ENCODE measurements around the gene LONP1.
"Not testable (repeated sequence)": the region's sequence is repeated elsewhere in the genome, so short reads cannot be mapped to it uniquely, and the experiment has no call there.

The LONP1 gene

DNA sequence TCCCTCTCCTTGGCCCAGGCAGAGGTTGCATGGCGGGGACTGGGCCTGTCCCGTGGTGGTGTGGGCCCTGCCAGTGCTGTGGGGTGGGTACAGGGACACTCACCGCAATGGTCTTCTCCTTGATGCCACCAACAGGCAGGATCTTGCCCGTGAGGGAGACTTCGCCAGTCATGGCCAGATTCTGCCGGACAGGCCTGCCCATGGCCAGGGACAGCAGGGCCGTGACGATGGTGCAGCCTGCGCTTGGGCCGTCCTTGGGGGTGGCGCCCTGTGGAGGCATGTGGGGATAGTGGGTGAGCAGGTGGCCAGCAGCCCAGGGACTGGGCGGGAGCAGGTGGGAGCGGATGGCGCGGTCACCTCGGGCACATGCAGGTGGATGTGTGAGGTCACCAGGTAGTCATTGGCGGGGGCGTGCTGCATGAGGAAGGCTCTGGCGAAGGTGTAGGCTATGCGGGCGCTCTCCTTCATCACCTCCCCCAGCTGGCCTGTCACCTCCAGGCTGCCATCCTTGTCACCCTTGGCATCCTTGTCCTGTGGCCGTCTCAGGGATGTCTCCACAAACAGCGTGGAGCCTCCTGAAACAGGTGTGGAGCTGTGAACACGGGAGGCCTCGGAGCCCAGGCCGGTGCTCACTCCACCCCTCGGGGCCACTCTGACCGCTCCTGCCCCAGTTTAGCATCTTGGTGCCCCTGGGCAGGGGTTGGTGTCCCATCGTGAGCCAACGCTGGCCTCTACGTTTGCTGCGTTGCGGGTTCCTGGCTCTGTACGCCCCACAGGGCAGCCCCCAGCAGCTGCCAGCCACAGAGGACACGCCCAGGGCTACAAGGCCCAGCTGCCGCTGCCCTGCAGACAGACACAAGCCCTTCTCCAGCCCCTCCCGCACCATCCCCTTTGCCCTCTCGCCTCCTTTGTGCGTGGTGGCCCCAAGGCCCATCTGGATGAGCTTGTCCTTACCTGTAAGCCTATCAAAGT is 26.5 kb downstream of the LONP1 start:
- no peak for DNase-seq

DNA sequence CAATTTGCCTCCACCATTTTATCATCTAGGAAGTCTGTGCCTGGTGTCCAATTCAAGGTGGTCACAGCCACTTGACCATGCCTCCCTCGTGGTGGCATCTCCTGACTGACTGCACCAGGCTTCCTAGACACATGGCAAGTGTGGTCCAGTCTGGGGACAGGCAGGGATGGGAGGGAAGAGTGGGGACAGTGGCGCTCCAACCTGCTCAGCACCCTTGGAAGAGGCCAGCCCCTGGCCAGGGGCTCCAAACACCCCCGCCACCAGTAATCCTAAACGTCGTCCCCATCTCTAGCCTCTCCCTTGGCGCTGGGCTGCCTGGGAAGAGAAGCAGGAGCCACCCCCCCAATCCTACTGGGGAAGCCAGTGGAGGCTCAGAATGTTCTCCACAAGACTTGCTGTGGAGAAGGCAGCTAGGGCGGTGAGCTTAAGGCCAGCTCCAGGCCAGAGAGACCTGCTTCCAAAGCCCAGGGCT is 27.2 kb downstream of the LONP1 start:
- DNase-seq: no peak

DNA sequence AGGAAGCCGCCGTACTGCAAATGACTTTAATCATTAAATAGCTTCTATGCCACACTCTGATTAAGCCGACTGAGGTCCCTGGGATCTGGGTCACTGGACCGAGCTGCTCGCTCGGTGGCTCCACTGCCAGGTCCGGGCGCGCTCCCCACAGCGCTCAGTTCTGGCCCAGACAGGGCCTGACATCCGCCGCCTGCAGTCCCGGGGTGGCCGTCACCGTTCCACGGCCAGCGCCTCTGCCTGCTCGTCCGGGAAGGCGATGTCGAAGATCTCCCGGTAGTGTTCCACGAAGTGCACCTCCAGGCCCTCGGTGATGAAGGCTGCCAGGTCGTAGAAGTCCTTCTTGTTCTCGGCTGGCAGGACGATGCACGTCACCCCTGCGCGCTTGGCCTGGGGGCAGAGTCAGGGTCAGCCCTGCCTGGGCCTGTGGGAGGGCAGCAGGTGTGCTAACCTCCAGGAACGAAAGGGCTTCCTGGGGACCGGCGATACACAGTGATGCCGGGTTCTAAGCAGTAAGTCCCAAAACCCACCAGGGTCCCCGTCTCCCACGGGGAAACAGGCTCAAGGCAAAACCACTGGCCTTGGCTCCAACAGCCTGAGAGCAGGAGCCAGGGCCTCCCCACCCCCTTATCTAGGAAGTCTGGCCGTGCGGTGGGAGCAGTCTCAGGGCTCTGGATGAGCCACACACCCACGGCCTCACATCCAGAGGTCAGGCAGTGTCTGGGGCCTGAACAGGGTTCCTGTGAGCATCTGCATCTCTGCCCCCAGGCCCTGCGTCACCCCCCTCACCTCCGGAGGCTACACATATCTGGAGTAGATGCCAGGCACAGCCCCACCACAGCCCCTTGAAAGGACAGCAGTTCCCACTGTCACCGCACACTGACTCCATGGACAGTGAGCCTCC is 27.9 kb downstream of the LONP1 start:
- no peak for DNase-seq

DNA sequence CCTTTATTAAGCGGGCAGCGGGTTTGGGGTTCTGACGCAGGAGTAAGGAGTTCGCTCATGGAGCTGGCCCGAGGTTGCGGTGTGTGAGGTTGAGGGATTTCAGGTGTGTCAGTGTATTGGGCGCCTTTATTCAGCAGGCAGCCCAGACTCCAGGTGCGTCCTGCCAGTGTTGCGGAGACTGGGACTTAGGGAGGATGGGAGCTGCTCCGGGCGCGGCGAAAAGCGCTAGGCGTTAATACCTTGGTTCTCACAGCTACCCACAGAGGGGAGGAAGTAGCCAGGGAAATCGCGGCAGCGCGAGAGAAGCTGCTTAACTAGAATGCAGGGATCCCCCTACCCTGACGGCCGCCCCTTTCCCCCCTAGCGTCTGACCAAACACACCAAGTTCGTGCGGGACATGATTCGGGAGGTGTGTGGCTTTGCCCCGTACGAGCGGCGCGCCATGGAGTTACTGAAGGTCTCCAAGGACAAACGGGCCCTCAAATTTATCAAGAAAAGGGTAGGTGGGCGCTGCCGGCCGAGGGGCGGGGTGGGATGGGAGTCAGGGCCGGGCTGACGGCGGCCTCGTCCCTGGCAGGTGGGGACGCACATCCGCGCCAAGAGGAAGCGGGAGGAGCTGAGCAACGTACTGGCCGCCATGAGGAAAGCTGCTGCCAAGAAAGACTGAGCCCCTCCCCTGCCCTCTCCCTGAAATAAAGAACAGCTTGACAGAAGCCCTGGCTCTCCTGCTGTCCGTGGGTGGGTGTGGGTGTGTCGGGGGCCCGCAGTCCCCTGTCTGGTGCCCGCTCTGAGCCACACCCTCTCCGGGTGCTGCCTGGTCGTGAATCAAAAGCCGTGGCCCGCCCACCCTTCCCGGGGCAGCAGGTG is 28.8 kb downstream of the LONP1 start:
- no peak for DNase-seq

DNA sequence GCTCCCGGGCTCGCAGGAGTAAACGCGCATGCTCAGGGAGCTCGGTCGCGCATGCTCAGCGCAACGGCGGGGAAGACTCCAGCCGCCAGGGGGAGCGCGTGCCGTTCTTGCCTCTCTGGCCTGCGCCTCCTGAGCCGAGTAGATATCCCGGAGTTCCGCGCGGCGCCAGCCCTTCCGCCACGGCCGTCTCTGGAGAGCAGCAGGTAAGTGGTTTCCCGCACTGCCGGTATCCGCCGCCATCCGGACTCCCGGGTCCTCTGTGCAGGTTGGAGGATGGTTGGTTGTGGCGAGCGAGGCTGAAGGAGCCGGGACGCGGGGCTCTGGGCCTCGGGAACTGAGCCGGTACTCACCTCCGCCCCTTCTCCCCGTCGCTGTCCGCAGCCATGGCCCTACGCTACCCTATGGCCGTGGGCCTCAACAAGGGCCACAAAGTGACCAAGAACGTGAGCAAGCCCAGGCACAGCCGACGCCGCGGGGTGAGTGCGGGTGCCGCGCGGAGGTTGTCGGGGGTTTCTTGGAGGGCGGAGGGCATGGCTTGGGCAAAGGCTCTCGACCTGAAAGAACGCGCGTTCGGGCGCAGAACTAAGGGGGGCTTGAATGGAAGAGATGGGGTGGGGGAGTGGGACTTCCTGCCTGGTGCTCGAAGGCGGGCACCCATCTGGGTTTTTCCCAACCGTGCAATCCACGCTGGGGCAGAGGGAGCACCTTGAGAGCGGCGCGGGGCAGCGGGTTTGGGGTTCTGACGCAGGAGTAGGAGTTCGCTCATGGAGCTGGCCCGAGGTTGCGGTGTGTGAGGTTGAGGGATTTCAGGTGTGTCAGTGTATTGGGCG is 29.6 kb downstream of the LONP1 start, which contains the start of gene RPL36:
Gene RPL36, plus strand, starts transcription at position 171 of the 830 bp plus-strand sequence. Its CDS starts 213 bp downstream, at position 384.
- peak; percentile 97 for DNase-seq

- not testable (repeated sequence) for DNase-seq
These were observed 31.6 kb downstream of the LONP1 start for GRCh38 chr19:5688262-5688881.

GRCh38 chr19:5687360-5688198 is 32.4 kb downstream of the LONP1 start:
- no peak for DNase-seq

DNA sequence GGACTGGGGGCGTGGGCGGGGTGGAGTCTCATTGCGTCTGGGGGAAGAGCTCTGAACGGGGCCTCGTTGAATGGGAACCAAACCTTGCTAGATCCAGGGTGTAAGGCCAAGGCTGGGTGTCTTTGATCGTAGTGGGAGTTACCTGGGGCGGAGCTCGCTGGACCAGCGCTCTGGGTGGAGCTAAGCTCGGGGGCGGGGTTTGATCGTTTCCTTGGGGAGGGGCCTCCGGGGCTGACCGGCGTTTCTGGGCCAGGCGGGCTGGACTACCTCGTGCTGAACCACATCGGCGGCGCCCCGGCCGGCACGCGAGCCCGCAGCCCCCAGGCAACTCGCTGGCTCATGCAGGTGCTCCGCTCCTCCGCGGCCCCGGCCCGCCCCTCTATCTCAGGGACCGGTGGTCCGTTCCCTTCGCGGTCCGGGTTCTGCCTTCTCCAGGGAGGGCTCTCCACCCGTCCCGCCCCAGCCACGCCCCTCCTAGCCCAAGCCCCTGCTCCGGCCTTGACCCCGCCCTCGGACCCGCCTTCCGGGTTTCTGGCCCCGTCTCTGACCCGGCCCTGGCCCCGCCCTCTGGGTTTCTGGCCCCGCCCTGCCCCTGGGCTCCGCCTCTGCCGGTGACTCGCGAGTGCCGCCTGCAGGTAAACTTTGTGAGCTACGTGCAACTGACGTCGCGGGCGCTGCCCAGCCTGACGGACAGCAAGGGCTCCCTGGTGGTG is 33.1 kb downstream of the LONP1 start:
- peak; percentile 88 for DNase-seq

- DNase-seq: no peak
These were observed 33.7 kb downstream of the LONP1 start for GRCh38 chr19:5686326-5686646.

GRCh38 chr19:5684694-5685430 is 35.1 kb downstream of the LONP1 start:
- DNase-seq: no peak

- DNase-seq: no peak
These were observed 36.6 kb downstream of the LONP1 start for GRCh38 chr19:5683177-5683886.

DNA sequence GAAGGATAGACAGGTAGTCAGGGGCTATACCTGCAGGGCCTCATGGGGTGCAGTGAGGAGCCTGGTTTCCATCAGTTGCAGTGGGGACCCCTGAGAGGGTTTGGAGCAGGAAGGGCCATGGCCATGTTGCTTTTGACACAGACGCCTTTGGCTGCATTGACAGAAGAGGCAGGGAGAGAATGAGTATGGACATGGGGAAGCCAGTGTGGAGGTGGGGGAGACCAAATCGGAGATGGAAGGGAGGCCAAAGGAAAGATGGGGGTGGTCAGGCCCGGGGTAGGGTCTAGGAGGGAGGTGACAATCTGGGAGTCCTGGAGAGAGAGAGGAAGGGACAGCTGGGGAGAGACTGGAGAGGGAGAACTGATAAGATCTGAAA is 37.9 kb downstream of the LONP1 start:
- DNase-seq: no peak

DNA sequence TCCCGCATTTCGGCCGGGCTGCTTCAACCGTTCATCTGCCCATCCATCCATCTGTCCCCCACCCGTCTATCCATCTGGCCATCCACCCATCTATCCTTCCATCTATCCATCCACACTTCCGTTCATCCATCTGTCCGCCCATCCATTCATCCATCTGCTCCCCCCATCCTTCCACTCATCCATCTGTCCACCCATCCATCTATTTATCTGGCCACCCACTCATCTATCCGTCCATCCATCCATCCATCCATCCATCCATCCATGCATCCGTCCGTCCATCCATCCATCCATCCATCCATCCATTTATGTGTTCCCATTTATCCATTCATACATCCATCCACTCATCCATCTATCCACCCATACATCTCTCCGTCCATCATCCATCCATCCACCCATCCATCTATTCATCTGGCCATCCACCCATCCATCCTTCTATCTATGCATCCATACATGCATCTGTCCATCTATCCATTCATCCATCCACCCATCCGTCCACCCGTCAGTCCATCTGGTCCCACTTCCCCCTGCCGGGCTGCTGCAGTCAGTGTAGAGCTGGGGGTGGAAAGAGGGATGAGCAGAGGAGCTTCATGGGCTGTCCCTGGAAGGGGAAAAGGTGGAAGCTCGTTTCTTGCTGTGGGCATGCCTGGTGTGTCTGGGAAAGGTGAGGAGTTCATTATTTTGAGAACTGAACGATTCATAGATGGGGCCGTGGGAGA is 38.4 kb downstream of the LONP1 start:
- DNase-seq: no peak

DNA sequence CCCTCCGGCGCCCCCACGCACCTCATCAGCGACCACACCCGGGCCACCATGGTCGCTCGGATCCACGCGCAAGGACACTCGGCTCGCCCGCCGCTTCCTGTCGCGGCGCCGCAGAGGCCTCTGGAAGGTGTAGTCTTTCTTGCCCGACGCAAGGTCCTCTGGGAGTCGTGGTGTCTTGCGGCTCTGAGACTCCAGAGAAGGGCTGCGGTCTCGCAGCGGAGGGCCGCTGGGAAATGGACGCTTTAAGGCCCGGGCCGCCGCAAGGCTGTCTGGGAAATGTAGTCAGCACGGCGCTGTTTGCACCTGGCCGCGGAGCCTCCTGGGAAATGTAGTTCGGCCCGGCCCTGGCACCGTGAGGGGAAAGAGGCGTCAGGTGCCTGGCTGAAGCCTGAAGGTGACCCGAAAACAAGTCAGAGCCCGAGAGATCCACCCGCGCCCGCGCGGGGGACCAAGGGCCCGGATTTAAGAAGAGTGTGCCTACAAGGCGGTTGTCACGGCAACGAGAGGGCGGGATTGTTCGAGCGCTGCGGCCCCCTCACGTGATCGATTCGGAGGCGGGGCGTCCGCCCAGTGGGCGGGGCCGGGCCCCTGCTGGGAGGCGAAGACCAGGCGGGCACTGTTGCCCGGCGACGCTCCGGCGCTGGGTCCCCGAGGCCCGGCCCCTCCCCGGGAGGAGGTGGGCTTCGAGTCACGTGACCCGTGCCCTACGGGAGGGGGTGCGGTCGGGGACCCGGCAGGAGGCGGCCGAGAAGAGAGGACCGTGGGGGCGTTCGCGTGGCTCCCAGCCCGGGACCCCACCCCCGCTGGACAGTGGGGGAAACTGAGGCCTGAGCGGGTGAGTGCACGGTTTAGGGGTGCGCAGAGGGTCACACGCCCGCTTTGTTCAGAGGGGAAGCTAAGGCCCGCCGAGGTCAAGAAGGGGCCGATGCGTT is 39.2 kb downstream of the LONP1 start, which contains the start of the genes HSD11B1L and MICOS13:
Gene HSD11B1L, plus strand, starts transcription at position 591 of the 932 bp plus-strand sequence. CDS start 3,806 bp downstream, outside the sequence.
Gene MICOS13, minus strand, starts transcription at position 80 of the 932 bp plus-strand sequence. Its CDS starts 30 bp downstream, at position 50.
- DNase-seq: peak; percentile 96

DNA sequence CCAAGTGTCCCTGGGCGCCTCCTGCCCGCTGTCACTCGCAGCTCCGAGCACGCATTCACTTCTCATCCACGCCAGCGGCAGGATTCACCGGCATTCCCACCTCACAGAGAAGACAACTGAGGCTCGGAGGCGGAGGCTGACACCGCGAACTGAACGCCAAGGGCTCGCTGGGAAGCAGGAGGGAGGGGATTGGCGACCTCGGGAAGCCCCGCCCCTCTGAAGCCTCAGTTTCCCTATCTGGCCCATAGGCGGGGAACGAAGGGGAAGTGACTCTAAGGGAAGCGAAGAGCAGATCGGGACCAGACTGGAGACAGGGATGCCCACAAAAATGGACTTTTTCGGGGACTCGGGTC is 39.9 kb downstream of the LONP1 start:
- DNase-seq: no peak
